Measurements from ENCODE around the gene MYH4. TPM values are rescaled to one million over a fixed set of nuclear protein-coding genes. Genes with fewer than 3 reads are reported as not detected.

Gene MYH4
- total RNA-seq (2022; extraction: Qiagen RNA extraction; ENCODE audit: low read depth), result not detected in 5 replicates

DNA sequence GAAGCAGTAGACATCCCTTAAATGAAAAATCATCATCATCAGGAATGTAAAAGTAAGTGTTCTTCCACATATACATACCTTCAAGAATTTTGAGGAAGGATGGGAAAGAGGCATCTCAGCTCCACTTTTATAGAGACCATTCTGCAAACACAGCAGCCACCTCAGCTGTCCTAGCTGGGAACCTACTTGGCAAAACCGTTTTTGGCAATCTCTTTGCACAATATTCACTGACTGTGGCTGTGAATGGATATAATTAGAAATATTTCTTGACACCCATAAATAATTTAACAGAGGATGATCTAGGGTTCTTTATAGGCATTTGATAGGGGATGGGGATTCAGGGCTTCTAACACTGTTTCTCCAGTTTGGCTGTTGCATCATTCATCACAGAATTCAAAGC, at the start of gene MYH4:
TSS of gene MYH4 (minus strand) at position 101 of the 400 bp plus-strand sequence. CDS start 2,814 bp downstream, outside the sequence.

DNA sequence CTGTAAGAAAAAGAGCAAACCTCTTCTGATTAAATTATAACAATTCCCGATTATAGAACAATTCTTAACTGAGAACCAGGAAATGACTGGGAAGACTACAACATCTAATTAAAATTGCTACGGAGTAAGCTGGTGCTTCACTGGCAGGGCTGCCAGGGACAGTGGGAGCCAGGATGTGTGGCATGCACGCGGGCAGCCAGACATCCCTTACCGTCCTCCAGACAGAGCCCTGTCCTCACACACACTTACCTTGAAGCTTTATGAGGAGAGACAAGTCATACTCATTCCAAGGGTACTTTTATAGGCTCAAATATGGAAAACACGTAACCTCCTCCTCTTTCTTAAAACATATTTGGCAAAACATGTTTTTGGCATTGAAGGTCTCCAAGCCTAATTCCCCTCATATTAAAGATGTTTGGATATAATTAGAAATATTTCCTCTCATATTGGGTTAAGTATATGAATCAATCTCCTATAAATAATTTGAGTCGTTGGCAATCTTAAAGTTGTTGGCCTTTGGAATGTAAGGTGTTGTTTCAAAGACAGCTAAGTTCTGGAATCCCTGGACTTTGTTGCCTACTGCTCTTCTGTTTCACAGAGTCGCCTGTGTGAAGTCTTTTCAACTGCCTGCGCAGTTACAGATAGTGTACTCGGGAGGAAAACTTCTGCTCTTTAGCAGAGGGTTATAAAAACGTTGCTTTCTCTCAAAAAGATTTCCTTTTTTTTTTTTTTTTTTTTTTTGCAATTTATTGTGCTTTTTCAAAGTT, 49.1 kb upstream of the MYH4 start, which contains the start of gene MYH1:
TSS of gene MYH1 (minus strand) at position 272 of the 767 bp plus-strand sequence. CDS start 1,900 bp downstream, outside the sequence.

DNA sequence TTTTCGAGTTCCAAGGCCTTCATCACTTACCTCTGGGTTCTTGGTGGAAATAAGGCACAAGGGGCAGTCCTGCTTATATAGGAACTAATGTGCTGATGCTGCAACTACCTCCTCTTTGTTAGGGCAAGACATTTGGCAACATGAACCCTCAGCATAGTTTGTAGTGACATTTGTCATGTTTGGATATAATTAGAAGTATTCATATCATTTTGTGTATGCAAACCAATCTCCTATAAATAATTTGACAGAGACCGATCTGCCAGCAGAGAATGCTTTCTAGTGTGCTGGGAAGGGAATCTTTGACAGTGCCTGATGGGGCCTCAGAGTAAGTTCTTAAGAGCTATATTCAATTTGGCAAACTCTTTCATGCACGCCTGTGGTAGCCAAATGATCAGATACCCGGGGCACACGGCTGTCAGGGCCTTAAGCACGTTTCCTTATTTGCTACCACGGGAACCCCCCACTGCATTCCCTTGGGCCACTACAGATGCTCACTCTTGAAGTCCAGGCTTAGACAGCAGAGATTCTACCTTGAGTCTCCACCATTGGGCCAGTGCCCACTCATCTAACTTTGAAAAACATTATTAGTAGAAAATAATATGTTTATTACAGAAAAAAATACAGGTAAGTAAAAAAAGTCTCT, 47.3 kb downstream of the MYH4 start, which contains the start of gene MYH8:
TSS of gene MYH8 (minus strand) at position 51 of the 643 bp plus-strand sequence. CDS start 1,723 bp downstream, outside the sequence.

Other genes with a start within 250 kb of the MYH4 start
- 0.01 TPM in 1 of 5 replicates, not detected in the others for gene MYH13, start 96.6 kb downstream of the MYH4 start, total RNA-seq (2022; extraction: Qiagen RNA extraction; ENCODE audit: low read depth)
- not detected in 5 replicates for gene MYH8, start 47.6 kb downstream of the MYH4 start, total RNA-seq (2022; extraction: Qiagen RNA extraction; ENCODE audit: low read depth)
- gene MYH1, start 49.0 kb upstream of the MYH4 start, total RNA-seq (2022; extraction: Qiagen RNA extraction; ENCODE audit: low read depth), result not detected in 5 replicates
- gene MYH2, start 80.1 kb upstream of the MYH4 start, total RNA-seq (2022; extraction: Qiagen RNA extraction; ENCODE audit: low read depth), result not detected in 5 replicates
- gene MYH3, start 187.8 kb upstream of the MYH4 start, total RNA-seq (2022; extraction: Qiagen RNA extraction; ENCODE audit: low read depth), result 0.67 to 1.3 TPM (median 1.0 TPM) in 5 replicates
- 47.9 to 65.1 TPM (median 62.8 TPM) in 5 replicates for gene SCO1, start 228.0 kb upstream of the MYH4 start, total RNA-seq (2022; extraction: Qiagen RNA extraction; ENCODE audit: low read depth)
- gene ADPRM, start 228.0 kb upstream of the MYH4 start, total RNA-seq (2022; extraction: Qiagen RNA extraction; ENCODE audit: low read depth), result 7.0 to 10.3 TPM (median 8.5 TPM) in 5 replicates

Measured in A549 treated with DMSO at 1 μM for 4 hours (cell line).